GM19023 (cell line): ENCODE data around the gene SPACA9.

Experiments
- ATAC-seq: cut with Tn5 transposase; IDR thresholded peaks from one replicate; pipeline ENCODE4 v1.9.1; 2021; ENCODE audit warnings: mild to moderate bottlenecking, moderate library complexity; ENCODE audit not compliant: unreplicated experiment

The SPACA9 gene

DNA sequence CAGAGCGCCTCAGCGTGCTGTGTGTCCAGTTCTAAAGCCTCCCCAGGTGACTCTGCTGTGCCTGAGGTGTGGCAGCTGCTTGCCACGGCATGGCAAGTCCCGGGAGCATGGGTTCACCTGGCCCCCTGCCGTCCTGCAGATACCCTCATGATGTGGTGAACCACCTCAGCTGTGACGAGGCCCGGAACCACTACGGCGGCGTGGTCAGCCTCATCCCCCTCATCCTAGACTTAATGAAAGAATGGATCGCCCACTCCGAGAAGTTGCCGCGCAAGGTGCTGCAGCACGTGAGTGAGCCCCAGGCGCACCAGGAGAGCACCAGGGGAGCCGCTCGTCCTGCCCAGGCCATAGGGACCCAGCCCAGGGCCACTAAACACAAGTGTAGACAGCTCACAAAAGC lies 9.5 kb downstream of the SPACA9 start:
- no peak for ATAC-seq

DNA sequence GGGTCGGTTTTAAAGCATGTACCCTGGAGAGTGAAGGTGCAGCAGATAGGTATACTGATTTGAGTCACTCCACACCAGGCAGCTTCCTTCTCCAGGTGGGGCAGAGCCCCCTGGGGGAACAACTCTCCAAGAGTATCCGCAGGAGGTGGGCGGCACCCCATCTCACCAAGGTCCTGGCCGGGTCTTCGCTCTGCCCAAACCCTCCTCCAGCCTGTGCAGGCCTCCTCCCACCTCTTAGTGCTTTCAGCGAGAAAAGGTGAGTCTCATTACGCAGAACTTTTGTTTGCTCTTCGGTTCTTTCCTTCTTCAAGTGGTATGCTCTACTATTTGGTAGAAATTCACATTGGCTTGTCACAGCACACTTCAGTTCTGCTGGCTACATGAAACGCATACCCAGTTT lies 13.7 kb downstream of the SPACA9 start:
- no peak for ATAC-seq

GRCh38 chr9:132894346-132894745 lies 15.6 kb downstream of the SPACA9 start:
- no peak for ATAC-seq

GRCh38 chr9:132894862-132895835 lies 16.5 kb downstream of the SPACA9 start:
- ATAC-seq = no peak

GRCh38 chr9:132896264-132896663 lies 17.6 kb downstream of the SPACA9 start:
- ATAC-seq = no peak

GRCh38 chr9:132896906-132897305 lies 18.2 kb downstream of the SPACA9 start:
- no peak for ATAC-seq

- no peak for ATAC-seq
Measured at GRCh38 chr9:132898051-132898450, 19.4 kb downstream of the SPACA9 start.

DNA sequence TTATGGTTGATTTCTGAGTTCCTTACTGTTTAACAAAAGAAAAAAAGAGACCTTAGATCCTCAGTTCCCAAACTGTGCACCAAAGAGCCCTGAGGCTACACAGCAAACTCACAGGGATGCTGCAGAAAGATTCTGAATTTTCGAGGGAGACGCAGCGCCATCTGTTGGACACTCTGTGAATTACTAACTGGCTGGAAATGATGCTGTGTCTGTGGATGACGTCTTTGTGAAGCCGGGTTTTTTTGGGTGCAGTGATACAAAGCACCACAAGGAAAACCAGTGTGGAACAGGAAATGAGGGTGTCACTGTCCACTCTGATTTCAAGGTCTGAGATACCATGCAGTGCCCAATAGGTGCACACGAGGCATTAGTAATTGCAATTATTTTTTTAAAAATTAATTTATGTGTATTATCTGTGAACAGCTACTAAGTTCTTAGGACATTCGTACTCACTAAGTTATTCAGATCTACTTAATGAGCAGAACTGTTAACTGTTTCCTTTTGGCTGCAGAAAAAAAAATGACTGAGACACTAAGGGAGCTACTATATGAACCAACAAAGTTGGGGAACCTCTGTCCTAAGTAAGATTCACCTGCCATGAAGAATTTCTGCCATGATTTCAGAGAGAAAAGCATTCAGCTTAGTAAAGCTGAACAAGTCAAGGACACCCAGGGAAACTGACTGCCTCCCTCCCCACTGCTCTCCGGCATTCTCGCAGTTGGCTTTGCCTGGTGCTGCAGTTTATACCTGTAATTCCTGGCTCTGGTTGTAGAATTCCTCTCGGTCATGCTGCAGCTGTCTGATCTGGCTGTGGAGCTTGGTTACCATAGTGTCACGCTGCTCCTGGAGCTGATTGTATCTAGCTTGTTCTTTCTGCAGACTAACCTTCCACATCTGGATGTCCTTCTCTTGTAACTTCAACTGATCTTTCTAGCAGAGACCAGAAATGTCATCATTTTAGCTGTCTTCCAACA lies 23.4 kb downstream of the SPACA9 start:
- no peak for ATAC-seq

DNA sequence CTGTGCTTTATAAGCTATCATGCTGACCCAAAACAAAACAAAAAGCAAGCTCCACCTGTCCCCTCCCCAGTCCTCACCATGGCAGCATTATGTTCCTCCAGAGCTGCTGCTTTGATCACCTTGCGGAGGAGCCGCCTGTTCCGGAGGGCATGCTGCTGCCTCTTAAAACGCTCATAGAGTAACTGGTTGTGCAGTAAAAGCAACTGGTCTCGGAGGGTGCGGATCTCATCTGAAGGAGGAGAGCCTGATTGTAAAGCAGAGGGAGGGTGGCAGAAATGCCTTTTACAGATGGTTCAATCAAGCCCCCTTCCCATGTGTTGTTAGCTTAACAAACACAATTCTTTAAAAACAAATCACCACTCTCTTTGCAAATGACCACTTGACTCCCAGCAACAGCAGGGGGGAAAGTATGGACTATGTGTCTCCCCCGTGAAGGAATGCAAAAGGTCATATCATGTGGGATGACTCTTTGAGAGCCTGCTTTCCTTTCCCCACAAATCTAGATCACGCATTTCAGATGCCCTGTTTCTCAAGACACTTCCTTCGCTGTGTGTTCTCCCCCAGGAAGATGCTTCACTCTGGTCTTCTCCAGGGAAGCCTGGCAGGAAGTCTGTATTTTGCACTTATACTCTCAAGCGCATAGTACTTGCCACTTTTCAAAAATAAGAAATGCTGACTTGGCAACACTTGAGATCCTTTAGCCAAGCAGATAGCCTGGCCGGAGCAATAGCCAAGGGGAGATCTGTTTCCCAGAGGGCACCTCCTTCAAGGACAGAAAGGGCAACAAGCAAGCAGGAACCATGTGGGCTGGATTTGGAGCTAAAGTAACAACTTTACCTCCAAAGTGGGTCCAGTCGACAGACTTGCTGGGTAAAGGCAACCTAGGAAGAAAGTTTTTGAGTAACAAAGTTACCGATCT lies 25.1 kb downstream of the SPACA9 start:
- no peak for ATAC-seq

- ATAC-seq = no peak
Measured at GRCh38 chr9:132905726-132906125, 27.0 kb downstream of the SPACA9 start.

DNA sequence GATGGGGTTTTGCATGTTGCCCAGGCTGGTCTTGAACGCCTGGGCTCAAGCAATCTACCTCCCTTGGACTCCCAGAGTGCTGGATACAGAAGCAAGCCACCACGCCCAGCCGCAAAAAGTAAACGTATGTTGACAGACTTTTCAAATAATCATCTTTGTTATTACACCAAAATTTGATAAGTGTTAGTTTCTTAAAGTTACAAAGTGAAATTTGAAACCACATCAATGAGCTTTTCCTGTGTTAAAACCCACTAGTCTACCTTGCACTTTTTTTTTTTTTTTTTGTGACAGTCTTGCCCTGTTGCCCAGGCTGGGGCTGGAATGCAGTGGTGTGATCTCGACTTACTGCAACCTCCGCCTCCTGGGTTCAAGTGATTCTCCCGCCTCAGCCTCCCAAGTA lies 29.9 kb downstream of the SPACA9 start:
- no peak for ATAC-seq

GRCh38 chr9:132909311-132909710 lies 30.6 kb downstream of the SPACA9 start:
- ATAC-seq = no peak

GRCh38 chr9:132910376-132910775 lies 31.7 kb downstream of the SPACA9 start:
- ATAC-seq = no peak

GRCh38 chr9:132912131-132912530 lies 33.4 kb downstream of the SPACA9 start:
- ATAC-seq = no peak

GRCh38 chr9:132914924-132915323 lies 36.2 kb downstream of the SPACA9 start:
- ATAC-seq = no peak

- ATAC-seq = no peak
Measured at GRCh38 chr9:132919614-132920268, 41.0 kb downstream of the SPACA9 start.

DNA sequence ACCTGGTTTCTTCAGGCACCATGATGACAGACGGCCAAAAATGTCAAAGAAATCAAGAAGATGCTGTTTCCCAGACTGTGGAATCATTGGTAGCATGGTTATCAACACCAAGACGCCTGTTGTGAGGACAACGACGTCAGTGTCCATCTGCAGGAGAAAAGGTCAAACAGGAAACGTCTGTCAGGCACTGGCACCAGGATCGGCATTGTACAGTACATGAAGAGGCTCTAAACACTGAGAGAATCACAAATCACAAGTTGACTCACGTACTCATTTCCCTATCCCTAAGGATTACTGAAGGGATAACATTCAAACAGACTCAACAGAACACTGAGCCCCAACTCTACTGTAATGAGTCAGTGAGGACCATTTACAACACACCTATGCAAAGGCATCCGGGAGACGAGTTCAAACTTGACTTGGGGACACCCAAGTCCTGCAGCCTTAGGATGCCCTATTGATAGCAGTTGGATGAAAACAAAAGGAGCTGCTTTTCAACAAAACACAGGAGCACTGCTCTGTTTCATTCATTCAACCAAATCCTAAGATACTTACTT lies 44.7 kb downstream of the SPACA9 start:
- ATAC-seq = no peak

DNA sequence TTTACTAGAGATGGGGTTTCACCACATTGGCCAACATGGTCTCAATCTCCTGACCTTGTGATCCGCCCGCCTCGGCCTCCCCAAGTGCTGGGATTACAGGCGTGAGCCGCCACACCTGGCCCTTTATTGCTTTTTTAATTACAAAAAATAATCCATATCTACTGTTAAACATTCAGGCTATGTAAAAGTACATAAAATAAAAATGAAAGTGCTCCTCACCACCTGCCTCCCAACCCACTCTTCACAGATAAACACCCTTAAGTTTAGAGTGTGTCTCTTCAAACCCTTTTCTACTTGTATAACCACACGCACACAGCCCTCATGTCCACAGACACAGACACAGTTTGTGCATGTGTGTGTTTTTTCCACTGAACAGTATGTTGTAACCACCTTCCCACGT lies 49.0 kb downstream of the SPACA9 start:
- no peak for ATAC-seq

GRCh38 chr9:132931178-132931735 lies 52.6 kb downstream of the SPACA9 start:
- no peak for ATAC-seq
